Esophagus muscularis mucosa (tissue), 4 donors: ENCODE measurements around the gene SATB1. TPM values are rescaled to one million over a fixed set of nuclear protein-coding genes. Genes with fewer than 3 reads are reported as not detected.

Source experiments
- DNase-seq: peaks from one replicate; pipeline ENCODE4 v3.0.0-alpha.2; 2017; ENCODE audit errors: extremely low spot score
- H3K27ac ChIP-seq, 4 donors: fragments of 200-600 bp; sonication (generic); replicated peaks in 1 of 4; 1 replicate in 3 of 4; 2 replicates in 1 of 4; pipeline ENCODE4 v1.5.1; 2016 to 2019; ENCODE audit warnings: mild to moderate bottlenecking in 1 of 4
- H3K27me3 ChIP-seq, 4 donors: fragments of 200-600 bp; sonication (generic); one replicate each; pipeline versions ENCODE4 v1.5.1 to v1.6.0; 2016 to 2019
- H3K36me3 ChIP-seq, 4 donors: fragments of 200-600 bp; sonication (generic); one replicate each; pipeline ENCODE4 v1.5.1; 2016 to 2019
- H3K4me1 ChIP-seq, 4 donors: fragments of 200-600 bp; sonication (generic); one replicate each; pipeline ENCODE4 v1.5.1; 2016 to 2019
- H3K4me3 ChIP-seq, 4 donors: fragments of 200-600 bp; sonication (generic); 1 replicate in 2 of 4; 2 replicates in 2 of 4; pipeline ENCODE4 v1.5.1; 2016 to 2019; ENCODE audit warnings: mild to moderate bottlenecking in 4 of 4, moderate library complexity in 1 of 4
- H3K9me3 ChIP-seq, 4 donors: fragments of 200-600 bp; sonication (generic); 1 replicate in 3 of 4; 2 replicates in 1 of 4; pipeline ENCODE4 v1.5.1; 2016 to 2019
- EP300 ChIP-seq: sonication (generic); formaldehyde crosslinking; IDR thresholded peaks from one replicate; pipeline ENCODE4 v1.6.1; 2017; ENCODE audit warnings: antibody characterized with exemption
- POLR2A ChIP-seq: fragments of 450-650 bp; IDR thresholded peaks from one replicate; pipeline ENCODE4 v1.6.1; 2017; ENCODE audit warnings: antibody characterized with exemption, moderate library complexity, mild to moderate bottlenecking, low read depth
- POLR2AphosphoS5 ChIP-seq, 2 donors: sonication (generic); formaldehyde crosslinking; IDR thresholded peaks; one replicate each; pipeline ENCODE4 v1.6.1; 2017; ENCODE audit warnings: antibody characterized with exemption in 2 of 2
- WGBS: methylation state at CpG from one replicate; pipeline ENCODE4 v1.1.5; 2018; 5-methylcytosine and 5-hydroxymethylcytosine counted together
- intact Hi-C: fragments of 100-400 bp; cut with DNase I; formaldehyde crosslinking; loops from one replicate; pipeline ENCODE4 v1.15.1; 2023
- total RNA-seq, 4 donors: library from RNA; depleted of rRNA; stranded (reverse); fragments of >200 nt; gene quantifications; one replicate each; pipeline versions ENCODE4 v1.1.0 to v1.2.1, GENCODE V29; 2016
- TF ChIP-seq, protein P1 (sequence below), 3 experiments: fragments of 200-600 bp in 2 of 3; fragments of 450-650 bp in 1 of 3; sonication (generic) in 2 of 3; IDR thresholded peaks; one replicate each; pipeline ENCODE4 v1.5.1; 2017 to 2019; ENCODE audit warnings: antibody characterized with exemption in 3 of 3, mild to moderate bottlenecking in 2 of 3, moderate library complexity in 1 of 3

SATB1 gene
- total RNA-seq, 4 donors from 2014 or later, result 38.1 to 87.4 (median 57.1) TPM

DNA sequence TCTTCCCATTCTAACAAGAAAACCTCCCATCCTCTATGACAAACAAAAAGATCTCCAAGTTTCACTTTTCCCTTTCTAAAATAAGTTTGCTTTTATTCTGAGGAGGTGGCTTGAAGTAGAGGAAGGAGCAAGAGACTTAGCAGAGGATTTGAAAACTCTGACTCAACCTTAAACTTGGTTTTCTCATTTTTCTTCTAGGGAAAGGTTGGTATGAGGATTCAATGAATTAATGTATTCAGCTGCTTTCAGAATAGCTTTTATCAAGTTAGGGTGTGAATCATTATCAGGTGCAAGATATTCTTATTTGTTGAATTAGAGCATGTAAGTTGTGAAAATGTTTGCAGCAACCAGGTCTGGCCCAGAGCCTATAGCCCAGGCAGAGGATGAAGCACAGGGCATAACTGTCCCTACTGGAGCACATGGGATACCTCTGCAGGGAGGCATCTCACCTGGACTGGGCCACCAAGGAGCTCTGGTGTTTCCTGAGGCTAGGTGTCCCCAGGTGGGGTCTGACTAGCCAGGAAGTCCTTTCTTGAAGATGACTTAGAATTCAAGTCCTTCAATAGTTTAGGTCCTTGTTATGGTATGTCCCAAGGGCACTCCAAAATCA is 42.3 kb downstream of the SATB1 start:
- Histone ChIP-seq H3K9me3 (no peaks in the 10 kb centered on the region), H3K4me3 (no peak overlapping the region), H3K36me3 (peaks cover 0 to 30% (median 14%) of the 10 kb centered on the region in 4 donors), H3K4me1 (no peaks in the 10 kb centered on the region), H3K27me3 (no peaks in the 10 kb centered on the region), H3K27ac (no peak overlapping the region)
- no peak for DNase-seq
- intact Hi-C loops, result no loop called here
- TF ChIP-seq EP300, result no peak
- no peak for TF ChIP-seq POLR2AphosphoS5 (IDR thresholded peaks at IDR 0.05)
- TF ChIP-seq, protein P1, sequence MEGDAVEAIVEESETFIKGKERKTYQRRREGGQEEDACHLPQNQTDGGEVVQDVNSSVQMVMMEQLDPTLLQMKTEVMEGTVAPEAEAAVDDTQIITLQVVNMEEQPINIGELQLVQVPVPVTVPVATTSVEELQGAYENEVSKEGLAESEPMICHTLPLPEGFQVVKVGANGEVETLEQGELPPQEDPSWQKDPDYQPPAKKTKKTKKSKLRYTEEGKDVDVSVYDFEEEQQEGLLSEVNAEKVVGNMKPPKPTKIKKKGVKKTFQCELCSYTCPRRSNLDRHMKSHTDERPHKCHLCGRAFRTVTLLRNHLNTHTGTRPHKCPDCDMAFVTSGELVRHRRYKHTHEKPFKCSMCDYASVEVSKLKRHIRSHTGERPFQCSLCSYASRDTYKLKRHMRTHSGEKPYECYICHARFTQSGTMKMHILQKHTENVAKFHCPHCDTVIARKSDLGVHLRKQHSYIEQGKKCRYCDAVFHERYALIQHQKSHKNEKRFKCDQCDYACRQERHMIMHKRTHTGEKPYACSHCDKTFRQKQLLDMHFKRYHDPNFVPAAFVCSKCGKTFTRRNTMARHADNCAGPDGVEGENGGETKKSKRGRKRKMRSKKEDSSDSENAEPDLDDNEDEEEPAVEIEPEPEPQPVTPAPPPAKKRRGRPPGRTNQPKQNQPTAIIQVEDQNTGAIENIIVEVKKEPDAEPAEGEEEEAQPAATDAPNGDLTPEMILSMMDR (IDR thresholded peaks at IDR 0.05), result no peak
- TF ChIP-seq POLR2A, result no peak

DNA sequence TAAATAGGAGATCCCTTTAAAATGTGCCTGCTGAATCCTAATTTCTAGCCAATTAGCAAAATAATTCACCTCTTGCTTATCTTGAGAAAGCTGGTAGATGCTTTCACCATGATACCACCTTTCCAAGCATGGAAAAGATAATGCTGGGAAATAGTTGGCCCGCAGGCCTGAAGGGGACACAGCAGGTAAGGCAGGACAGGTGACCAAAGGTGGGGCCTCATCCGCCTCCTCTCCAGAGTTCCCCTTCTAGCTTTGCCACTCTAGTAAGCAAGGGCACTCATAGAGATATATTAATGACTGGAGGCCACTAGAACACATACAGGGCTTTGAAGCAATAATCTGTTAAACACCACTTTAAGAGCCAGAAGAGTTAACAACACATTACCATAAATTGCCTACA is 45.5 kb downstream of the SATB1 start:
- H3K4me3 ChIP-seq, result no peak overlapping the region
- WGBS, result 92% methylated on average over 2 of the region's 2 CpGs
- TF ChIP-seq EP300, result no peak
- no peak for TF ChIP-seq POLR2AphosphoS5 (IDR thresholded peaks at IDR 0.05)
- TF ChIP-seq POLR2A, result no peak
- TF ChIP-seq, protein P1 (IDR thresholded peaks at IDR 0.05), result no peak
- intact Hi-C loops, result no loop called here
- H3K27me3 ChIP-seq, result no peaks in the 10 kb centered on the region
- peaks cover 0 to 29% (median 11%) of the 10 kb centered on the region in 4 donors for H3K36me3 ChIP-seq
- no peak overlapping the region for H3K27ac ChIP-seq
- H3K9me3 ChIP-seq, result no peaks in the 10 kb centered on the region
- H3K4me1 ChIP-seq, result no peaks in the 10 kb centered on the region
- no peak for DNase-seq

DNA sequence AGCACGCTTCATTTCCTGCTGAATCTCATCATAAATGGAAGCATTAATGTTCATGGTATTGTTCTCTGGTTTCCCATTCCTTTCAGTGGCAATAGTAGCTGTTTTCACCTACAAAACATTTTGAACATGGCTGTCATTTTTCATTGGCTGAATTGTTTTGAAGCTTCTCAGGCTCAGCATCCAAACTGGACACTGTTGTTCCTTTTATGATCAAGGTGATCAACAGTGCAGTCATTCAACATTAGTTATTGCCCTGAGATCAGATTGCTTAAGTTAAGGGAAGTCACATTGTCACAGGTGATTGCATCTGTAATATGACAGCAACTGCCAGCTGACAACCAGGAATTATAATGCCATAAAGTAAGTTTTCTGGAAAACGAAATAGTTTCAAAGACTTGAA is 46.9 kb downstream of the SATB1 start:
- 86% methylated on average over 2 of the region's 2 CpGs for WGBS
- H3K4me3 ChIP-seq, result no peak overlapping the region
- peaks cover 0 to 40% (median 14%) of the 10 kb centered on the region in 4 donors for H3K36me3 ChIP-seq
- H3K27ac ChIP-seq, result no peak overlapping the region
- DNase-seq, result no peak
- H3K9me3 ChIP-seq, result no peaks in the 10 kb centered on the region
- intact Hi-C loops, result no loop called here
- no peaks in the 10 kb centered on the region for H3K27me3 ChIP-seq
- TF ChIP-seq, protein P1 (IDR thresholded peaks at IDR 0.05), result no peak
- no peak for TF ChIP-seq POLR2A
- TF ChIP-seq POLR2AphosphoS5 (IDR thresholded peaks at IDR 0.05), result no peak
- TF ChIP-seq EP300, result no peak
- H3K4me1 ChIP-seq, result no peaks in the 10 kb centered on the region

DNA sequence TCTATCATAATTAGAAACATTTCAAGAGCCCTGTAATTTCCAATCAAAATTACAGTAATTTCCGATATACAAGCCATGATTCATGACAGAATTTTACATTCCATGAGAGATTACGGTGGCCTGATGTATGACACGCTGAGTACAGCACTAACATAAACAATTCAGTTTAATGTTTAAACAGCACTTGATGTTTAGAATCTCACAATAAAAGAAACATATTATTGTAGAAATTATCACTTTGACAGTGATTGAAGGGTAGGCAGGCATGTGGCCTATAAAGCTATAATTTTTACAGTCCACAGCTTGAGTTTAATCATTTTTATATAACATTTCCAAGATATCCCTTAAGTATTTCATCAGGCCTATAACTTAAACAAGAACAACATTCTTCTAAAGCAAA is 48.5 kb downstream of the SATB1 start:
- 93% methylated on average over 3 of the region's 3 CpGs for WGBS
- TF ChIP-seq POLR2A (no peak), POLR2AphosphoS5 (IDR thresholded peaks at IDR 0.05) (no peak), EP300 (no peak)
- TF ChIP-seq, protein P1 (IDR thresholded peaks at IDR 0.05), result no peak
- intact Hi-C loops, result no loop called here
- H3K36me3 ChIP-seq, result peaks cover 0 to 43% (median 16%) of the 10 kb centered on the region in 4 donors
- H3K27me3 ChIP-seq, result no peaks in the 10 kb centered on the region
- H3K9me3 ChIP-seq, result no peaks in the 10 kb centered on the region
- H3K27ac ChIP-seq, result no peak overlapping the region
- no peaks in the 10 kb centered on the region for H3K4me1 ChIP-seq
- no peak for DNase-seq
- no peak overlapping the region for H3K4me3 ChIP-seq
